ENCODE measurements around the gene C11orf16.

DNA sequence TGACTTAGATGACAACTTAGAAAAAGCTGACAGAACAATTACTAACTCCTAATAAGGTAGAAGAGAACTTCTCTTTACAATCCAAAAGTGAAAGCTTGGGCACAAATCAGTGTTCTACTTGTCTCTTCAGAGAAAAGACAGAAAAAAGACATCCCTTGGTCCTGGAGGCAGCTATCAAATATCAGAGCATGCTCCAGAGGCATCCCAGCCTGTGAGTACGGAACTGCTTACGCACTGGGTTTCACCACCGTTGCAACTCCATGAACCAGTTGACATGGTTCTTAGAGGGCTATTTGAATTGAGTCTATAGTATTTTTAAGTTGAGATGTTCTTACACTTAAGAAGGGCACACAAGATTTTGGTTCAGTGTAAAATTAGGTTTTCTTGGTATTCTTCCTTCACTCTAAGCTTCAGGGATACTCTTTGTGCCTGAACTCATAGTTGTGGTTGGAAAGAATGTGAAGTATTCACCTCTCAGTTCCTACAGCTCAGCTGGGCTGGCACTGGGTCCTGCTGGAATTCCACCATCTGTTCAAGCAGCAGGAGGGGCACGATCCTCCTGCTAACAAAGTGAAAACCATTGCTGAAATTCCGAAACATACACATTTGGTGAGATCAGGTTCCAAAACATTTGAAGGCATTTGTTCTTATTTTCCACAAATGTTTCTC is 15.5 kb downstream of the C11orf16 start:
- TF ChIP-seq CTCF (IDR thresholded peaks at IDR 0.05; ENCODE audit: insufficient read depth, low read depth, low read length) (no peak), EZH2 (IDR thresholded peaks at IDR 0.05; ENCODE audit: insufficient read depth, low read length) (no peak)
